MM.1S (cell line): ENCODE data around the gene MAZ.

Experiments used
- DNase-seq: peaks from one replicate; pipeline ENCODE4 v3.0.0-alpha.2; 2015
- H2AFZ ChIP-seq: fragments of 300-600 bp; sonication (generic); 2 replicates; pipeline ENCODE4 v1.6.0; 2016; ENCODE audit warnings: antibody characterized with exemption, low read length
- H3F3A ChIP-seq: fragments of 300-600 bp; sonication (generic); 2 replicates; pipeline ENCODE4 v1.6.1; 2016; ENCODE audit warnings: mild to moderate bottlenecking, antibody characterized with exemption, low read length, moderate library complexity, mixed read lengths; ENCODE audit not compliant: insufficient read depth
- H3K27ac ChIP-seq: fragments of 300-600 bp; sonication (generic); 2 replicates; pipeline ENCODE4 v1.5.1; 2016; ENCODE audit warnings: mild to moderate bottlenecking, low read length
- H3K27me3 ChIP-seq: fragments of 300-600 bp; sonication (generic); replicated peaks from 2 replicates; pipeline ENCODE4 v1.6.0; 2016; ENCODE audit warnings: low read length; ENCODE audit not compliant: insufficient read depth
- H3K36me3 ChIP-seq: fragments of 300-600 bp; sonication (generic); replicated peaks from 2 replicates; pipeline ENCODE4 v1.6.1; 2016; ENCODE audit warnings: mild to moderate bottlenecking, low read length, mixed read lengths; ENCODE audit not compliant: insufficient read depth
- H3K4me1 ChIP-seq: fragments of 300-600 bp; sonication (generic); 2 replicates; pipeline ENCODE4 v1.6.1; 2016; ENCODE audit warnings: low read length, mixed read lengths
- H3K4me2 ChIP-seq: fragments of 300-600 bp; sonication (generic); 2 replicates; pipeline ENCODE4 v1.6.0; 2016; ENCODE audit warnings: low read depth, low read length
- H3K4me3 ChIP-seq: fragments of 300-600 bp; sonication (generic); 2 replicates; pipeline ENCODE4 v1.5.1; 2016; ENCODE audit warnings: low read length, mixed read lengths
- H3K79me2 ChIP-seq: fragments of 300-600 bp; sonication (generic); 2 replicates; pipeline ENCODE4 v1.6.1; 2016; ENCODE audit warnings: mixed run types, low read length, mixed read lengths
- H3K9ac ChIP-seq: fragments of 300-600 bp; sonication (generic); 2 replicates; pipeline ENCODE4 v1.6.1; 2016; ENCODE audit warnings: low read length, mixed read lengths
- H3K9me2 ChIP-seq: fragments of 300-600 bp; sonication (generic); replicated peaks from 2 replicates; pipeline ENCODE4 v1.6.1; 2016; ENCODE audit warnings: mild to moderate bottlenecking, low read length, mixed read lengths; ENCODE audit not compliant: insufficient read depth
- H3K9me3 ChIP-seq: fragments of 300-600 bp; sonication (generic); replicated peaks from 2 replicates; pipeline ENCODE4 v1.6.1; 2016; ENCODE audit warnings: mild to moderate bottlenecking, low read length, mixed read lengths; ENCODE audit not compliant: insufficient read depth
- H4K20me1 ChIP-seq: fragments of 300-600 bp; sonication (generic); 2 replicates; pipeline ENCODE4 v1.6.1; 2016; ENCODE audit warnings: mild to moderate bottlenecking, low read length, moderate library complexity, mixed read lengths; ENCODE audit not compliant: insufficient read depth
- EZH2 ChIP-seq: fragments of 300-600 bp; sonication (generic); optimal IDR thresholded peaks from 2 replicates; pipeline ENCODE3; 2017; ENCODE audit warnings: low read depth, mild to moderate bottlenecking, antibody characterized with exemption, low read length, mixed read lengths
- EZH2phosphoT487 ChIP-seq: fragments of 300-600 bp; sonication (generic); IDR thresholded peaks from 2 replicates; pipeline ENCODE4 v1.6.1; 2018; ENCODE audit warnings: antibody characterized with exemption, low read length
- TF ChIP-seq, protein P1 (sequence below): fragments of 300-600 bp; sonication (generic); IDR thresholded peaks from 2 replicates; pipeline ENCODE4 v1.5.1; 2016; ENCODE audit warnings: antibody characterized with exemption, low read length, mixed read lengths

Gene MAZ

DNA sequence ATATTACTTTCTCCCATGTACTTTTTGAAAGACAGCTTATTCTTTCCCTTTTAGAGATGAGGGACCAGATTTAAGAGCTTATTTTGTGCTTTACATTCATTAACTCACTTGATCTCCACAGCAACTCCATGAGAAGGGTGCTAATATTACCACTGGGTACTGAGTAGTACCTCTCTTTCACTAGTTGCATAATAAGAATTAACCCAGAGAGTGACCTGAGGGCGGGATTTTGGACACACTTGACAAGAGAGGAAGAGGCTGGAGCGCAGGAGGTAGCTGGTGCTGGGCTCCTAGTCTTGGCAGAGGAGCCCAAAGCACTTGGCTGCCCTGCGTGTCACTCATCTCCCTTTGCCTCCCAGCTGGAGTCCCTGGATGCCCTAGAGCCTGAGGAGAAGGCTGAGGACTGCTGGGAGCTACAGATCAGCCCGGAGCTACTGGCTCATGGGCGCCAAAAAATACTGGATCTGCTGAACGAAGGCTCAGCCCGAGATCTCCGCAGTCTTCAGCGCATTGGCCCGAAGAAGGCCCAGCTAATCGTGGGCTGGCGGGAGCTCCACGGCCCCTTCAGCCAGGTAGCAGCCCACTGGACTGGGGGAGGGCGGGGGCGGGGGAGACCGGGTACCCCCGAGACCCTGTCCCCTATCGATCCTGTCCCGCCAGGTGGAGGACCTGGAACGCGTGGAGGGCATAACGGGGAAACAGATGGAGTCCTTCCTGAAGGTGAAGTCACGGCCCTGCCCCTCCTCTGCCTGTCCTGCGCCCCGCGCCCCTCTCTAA, 1.7 kb upstream of the MAZ start:
- Histone ChIP-seq H4K20me1 (no peaks in the 10 kb centered on the region), H2AFZ (peak overlapping the region; percentile 46; the same call in 1 of the 2 replicates), H3K9me2 (no peaks in the 10 kb centered on the region), H3K4me2 (peak overlapping the region; percentile 84), H3K36me3 (peaks cover 2% of the 10 kb centered on the region; the same call in 1 of the 2 replicates), H3K27ac (peak overlapping the region; percentile 83), H3K27me3 (no peaks in the 10 kb centered on the region), H3K4me1 (peaks cover 27% of the 10 kb centered on the region), H3K4me3 (peak overlapping the region; percentile 86), H3F3A (peaks cover 47% of the 10 kb centered on the region), H3K9me3 (no peaks in the 10 kb centered on the region), H3K79me2 (peaks cover 25% of the 10 kb centered on the region), H3K9ac (peak overlapping the region; percentile 90)
- peak; percentile 54 for DNase-seq
- TF ChIP-seq EZH2 (no peak), EZH2phosphoT487 (no peak)
- TF ChIP-seq, protein P1, sequence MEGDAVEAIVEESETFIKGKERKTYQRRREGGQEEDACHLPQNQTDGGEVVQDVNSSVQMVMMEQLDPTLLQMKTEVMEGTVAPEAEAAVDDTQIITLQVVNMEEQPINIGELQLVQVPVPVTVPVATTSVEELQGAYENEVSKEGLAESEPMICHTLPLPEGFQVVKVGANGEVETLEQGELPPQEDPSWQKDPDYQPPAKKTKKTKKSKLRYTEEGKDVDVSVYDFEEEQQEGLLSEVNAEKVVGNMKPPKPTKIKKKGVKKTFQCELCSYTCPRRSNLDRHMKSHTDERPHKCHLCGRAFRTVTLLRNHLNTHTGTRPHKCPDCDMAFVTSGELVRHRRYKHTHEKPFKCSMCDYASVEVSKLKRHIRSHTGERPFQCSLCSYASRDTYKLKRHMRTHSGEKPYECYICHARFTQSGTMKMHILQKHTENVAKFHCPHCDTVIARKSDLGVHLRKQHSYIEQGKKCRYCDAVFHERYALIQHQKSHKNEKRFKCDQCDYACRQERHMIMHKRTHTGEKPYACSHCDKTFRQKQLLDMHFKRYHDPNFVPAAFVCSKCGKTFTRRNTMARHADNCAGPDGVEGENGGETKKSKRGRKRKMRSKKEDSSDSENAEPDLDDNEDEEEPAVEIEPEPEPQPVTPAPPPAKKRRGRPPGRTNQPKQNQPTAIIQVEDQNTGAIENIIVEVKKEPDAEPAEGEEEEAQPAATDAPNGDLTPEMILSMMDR = no peak

DNA sequence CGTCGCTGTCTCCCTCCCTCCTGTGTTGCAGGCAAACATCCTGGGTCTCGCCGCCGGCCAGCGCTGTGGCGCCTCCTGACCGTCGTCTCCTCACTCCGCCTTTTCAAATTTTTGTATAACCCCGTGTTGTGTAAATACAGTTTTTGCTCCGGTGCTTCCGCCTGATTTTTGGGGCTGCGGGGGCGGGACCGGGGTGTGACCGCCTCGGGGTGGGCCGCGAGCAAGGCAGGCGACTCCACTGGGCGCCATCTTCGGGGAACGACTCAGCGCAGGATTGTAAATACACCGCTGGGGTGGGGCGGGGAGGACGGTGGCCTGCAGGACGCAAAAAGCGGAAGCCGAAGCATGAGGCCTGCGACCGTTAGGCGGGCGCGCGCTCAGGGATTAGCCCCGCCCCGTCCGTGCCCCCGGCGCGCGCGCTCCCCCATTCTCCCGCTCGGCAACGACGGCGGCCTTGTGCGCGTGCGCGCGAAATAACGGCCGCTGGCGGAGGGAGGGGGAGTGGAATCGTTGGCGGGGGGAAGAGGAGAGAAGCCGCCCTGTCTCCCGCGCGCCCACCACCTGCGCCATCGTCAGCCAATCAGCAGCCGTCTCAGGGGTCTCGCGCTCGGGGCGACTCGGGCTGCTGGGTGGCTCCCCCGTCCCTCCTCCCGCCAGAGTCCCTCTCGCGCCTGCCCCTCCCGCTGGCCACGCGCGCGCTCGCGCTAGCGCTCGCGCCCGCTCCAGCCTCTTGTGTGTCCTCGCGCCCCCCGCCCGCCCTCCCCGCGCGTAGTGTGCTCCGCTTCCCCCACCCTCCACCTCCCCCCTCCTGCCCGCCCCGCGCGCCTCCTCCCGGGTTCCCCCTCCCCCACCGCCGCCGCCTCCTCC, 864 bp upstream of the MAZ start:
- Histone ChIP-seq H3K9me2 (no peaks in the 10 kb centered on the region), H3K9me3 (no peaks in the 10 kb centered on the region), H3K4me2 (peak overlapping the region; percentile 84), H3K79me2 (peaks cover 32% of the 10 kb centered on the region), H3K9ac (peak overlapping the region; percentile 90), H3K27ac (peak overlapping the region; percentile 83), H2AFZ (peak overlapping the region; percentile 56; the same call in 1 of the 2 replicates), H3K4me1 (peaks cover 35% of the 10 kb centered on the region), H4K20me1 (no peaks in the 10 kb centered on the region), H3K4me3 (peak overlapping the region; percentile 86), H3F3A (peaks cover 55% of the 10 kb centered on the region), H3K36me3 (no peaks in the 10 kb centered on the region; the same call in 1 of the 2 replicates), H3K27me3 (no peaks in the 10 kb centered on the region)
- peak; percentile 97 for DNase-seq
- TF ChIP-seq EZH2phosphoT487 (no peak), EZH2 (no peak)
- TF ChIP-seq, protein P1 = no peak

DNA sequence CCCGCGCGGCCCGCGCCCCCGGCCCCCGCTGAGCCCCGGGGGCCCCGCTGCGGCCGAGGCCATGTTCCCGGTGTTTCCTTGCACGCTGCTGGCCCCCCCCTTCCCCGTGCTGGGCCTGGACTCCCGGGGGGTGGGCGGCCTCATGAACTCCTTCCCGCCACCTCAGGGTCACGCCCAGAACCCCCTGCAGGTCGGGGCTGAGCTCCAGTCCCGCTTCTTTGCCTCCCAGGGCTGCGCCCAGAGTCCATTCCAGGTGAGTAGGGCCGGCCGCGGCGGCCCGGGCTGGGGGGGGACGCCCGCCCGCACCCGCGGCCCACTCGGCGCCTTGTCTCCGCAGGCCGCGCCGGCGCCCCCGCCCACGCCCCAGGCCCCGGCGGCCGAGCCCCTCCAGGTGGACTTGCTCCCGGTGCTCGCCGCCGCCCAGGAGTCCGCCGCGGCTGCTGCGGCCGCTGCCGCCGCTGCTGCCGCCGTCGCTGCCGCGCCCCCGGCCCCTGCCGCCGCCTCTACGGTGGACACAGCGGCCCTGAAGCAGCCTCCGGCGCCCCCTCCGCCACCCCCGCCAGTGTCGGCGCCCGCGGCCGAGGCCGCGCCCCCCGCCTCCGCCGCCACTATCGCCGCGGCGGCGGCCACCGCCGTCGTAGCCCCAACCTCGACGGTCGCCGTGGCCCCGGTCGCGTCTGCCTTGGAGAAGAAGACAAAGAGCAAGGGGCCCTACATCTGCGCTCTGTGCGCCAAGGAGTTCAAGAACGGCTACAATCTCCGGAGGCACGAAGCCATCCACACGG, 504 bp downstream of the MAZ start:
- H3K36me3 ChIP-seq = no peaks in the 10 kb centered on the region
- peak; percentile 69 for DNase-seq
- H3K27me3 ChIP-seq = no peaks in the 10 kb centered on the region
- H3F3A ChIP-seq = peaks cover 68% of the 10 kb centered on the region
- peaks cover 41% of the 10 kb centered on the region for H3K4me1 ChIP-seq
- H3K79me2 ChIP-seq = peaks cover 32% of the 10 kb centered on the region
- no peaks in the 10 kb centered on the region for H3K9me3 ChIP-seq
- H3K4me3 ChIP-seq = peak overlapping the region; percentile 76
- H2AFZ ChIP-seq = no peak overlapping the region
- H3K9me2 ChIP-seq = no peaks in the 10 kb centered on the region
- H4K20me1 ChIP-seq = no peaks in the 10 kb centered on the region
- H3K27ac ChIP-seq = peak overlapping the region; percentile 95
- H3K9ac ChIP-seq = peak overlapping the region; percentile 95
- TF ChIP-seq, protein P1 = no peak
- TF ChIP-seq EZH2 (no peak), EZH2phosphoT487 (no peak)
- H3K4me2 ChIP-seq = peak overlapping the region; percentile 77
